Lung (tissue), 16 donors: ENCODE data around the gene CRHBP. TPM values are rescaled to one million over a fixed set of nuclear protein-coding genes. Genes with fewer than 3 reads are reported as not detected.
"Not testable (repeated sequence)": the region's sequence is repeated elsewhere in the genome, so short reads cannot be mapped to it uniquely, and the experiment has no call there.

Source experiments
- ATAC-seq: fragments of 200-7000 bp; cut with Tn5 transposase; one replicate; pipeline ENCODE4 v1.9.1; 2020; ENCODE audit warnings: moderate number of reproducible peaks; ENCODE audit not compliant: insufficient read depth, low FRiP score
- DNase-seq, 3 donors: peaks; one replicate each; pipeline ENCODE4 v3.0.0-alpha.2; 2013 to 2017
- H3K27ac ChIP-seq, 2 donors: one replicate each; pipeline ENCODE4 v1.5.1; 2013; ENCODE audit warnings: mild to moderate bottlenecking in 2 of 2, moderate library complexity in 2 of 2, control low read depth in 1 of 2, inconsistent platforms in 1 of 2, low read depth in 1 of 2, low read length in 1 of 2
- H3K27me3 ChIP-seq, 3 donors: one replicate each; pipeline ENCODE4 v1.5.1; 2013; ENCODE audit warnings: low read length in 2 of 3; ENCODE audit not compliant: control insufficient read depth in 3 of 3, insufficient read depth in 3 of 3
- H3K36me3 ChIP-seq, 4 donors: one replicate each; pipeline ENCODE4 v1.5.1; 2013; ENCODE audit warnings: low read length in 4 of 4, mild to moderate bottlenecking in 1 of 4, moderate library complexity in 1 of 4; ENCODE audit not compliant: control insufficient read depth in 4 of 4, insufficient read depth in 4 of 4
- H3K4me1 ChIP-seq, 5 donors: one replicate each; pipeline ENCODE4 v1.5.1; 2013; ENCODE audit warnings: low read length in 5 of 5, mild to moderate bottlenecking in 2 of 5, moderate library complexity in 1 of 5; ENCODE audit not compliant: control insufficient read depth in 5 of 5, insufficient read depth in 5 of 5
- H3K4me3 ChIP-seq: one replicate; pipeline ENCODE4 v1.5.1; 2013; ENCODE audit warnings: mild to moderate bottlenecking, control low read depth, moderate library complexity
- H3K9ac ChIP-seq, 2 donors: one replicate each; pipeline ENCODE4 v1.5.1; 2013; ENCODE audit warnings: low read length in 2 of 2, control low read depth in 1 of 2; ENCODE audit not compliant: insufficient read depth in 1 of 2
- H3K9me3 ChIP-seq, 4 donors: one replicate each; pipeline ENCODE4 v1.5.1; 2013; ENCODE audit warnings: low read length in 3 of 4, mild to moderate bottlenecking in 1 of 4, moderate library complexity in 1 of 4; ENCODE audit not compliant: control insufficient read depth in 4 of 4, insufficient read depth in 3 of 4
- WGBS, 2 donors: extraction: QIAGEN DNeasy Blood & Tissue Kit; methylation state at CpG; one replicate each; pipeline ENCODE4 v1.1.7; 2013; 5-methylcytosine and 5-hydroxymethylcytosine counted together
- long read RNA-seq, 5 donors: transcript quantifications; one replicate each; lab custom pipeline, GENCODE V29; 2026
- polyA plus RNA-seq, 2 donors: library from polyadenylated mRNA; stranded (reverse); fragments of 200-250 nt; gene quantifications; one replicate each; pipeline ENCODE4 v1.2.1, GENCODE V29; 2013
- total RNA-seq, 2 donors: library from RNA; depleted of rRNA in 1 of 2; stranded (reverse); fragments of >200 nt in 1 of 2; gene quantifications; one replicate each; pipeline ENCODE4 v1.2.1, GENCODE V29; 2014 to 2021
- TF ChIP-seq, protein P1 (sequence below): IDR thresholded peaks from 2 replicates; pipeline ENCODE4 v1.5.1; 2012; ENCODE audit warnings: mild to moderate bottlenecking; ENCODE audit errors: control extremely low read depth, extremely low read depth
- donor health status: control.
- donor health status: control.
- donor health status: Bipolar disorder and iron deficiency.
- donor health status: healthy.
- donor health status: DM: yes; HTN: yes; CAD: no.

CRHBP gene, protein sequence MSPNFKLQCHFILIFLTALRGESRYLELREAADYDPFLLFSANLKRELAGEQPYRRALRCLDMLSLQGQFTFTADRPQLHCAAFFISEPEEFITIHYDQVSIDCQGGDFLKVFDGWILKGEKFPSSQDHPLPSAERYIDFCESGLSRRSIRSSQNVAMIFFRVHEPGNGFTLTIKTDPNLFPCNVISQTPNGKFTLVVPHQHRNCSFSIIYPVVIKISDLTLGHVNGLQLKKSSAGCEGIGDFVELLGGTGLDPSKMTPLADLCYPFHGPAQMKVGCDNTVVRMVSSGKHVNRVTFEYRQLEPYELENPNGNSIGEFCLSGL
- total RNA-seq: under 1 TPM; 0.37 to 0.58 TPM
- under 1 TPM; 0.21 to 0.30 TPM for polyA plus RNA-seq
- long read RNA-seq, donor 1: 0 reads
- long read RNA-seq, donor 2: 0 reads
- long read RNA-seq, donor 3: 0 reads
- long read RNA-seq, donor 4: 0 reads
- long read RNA-seq, donor 5: 0 reads

DNA sequence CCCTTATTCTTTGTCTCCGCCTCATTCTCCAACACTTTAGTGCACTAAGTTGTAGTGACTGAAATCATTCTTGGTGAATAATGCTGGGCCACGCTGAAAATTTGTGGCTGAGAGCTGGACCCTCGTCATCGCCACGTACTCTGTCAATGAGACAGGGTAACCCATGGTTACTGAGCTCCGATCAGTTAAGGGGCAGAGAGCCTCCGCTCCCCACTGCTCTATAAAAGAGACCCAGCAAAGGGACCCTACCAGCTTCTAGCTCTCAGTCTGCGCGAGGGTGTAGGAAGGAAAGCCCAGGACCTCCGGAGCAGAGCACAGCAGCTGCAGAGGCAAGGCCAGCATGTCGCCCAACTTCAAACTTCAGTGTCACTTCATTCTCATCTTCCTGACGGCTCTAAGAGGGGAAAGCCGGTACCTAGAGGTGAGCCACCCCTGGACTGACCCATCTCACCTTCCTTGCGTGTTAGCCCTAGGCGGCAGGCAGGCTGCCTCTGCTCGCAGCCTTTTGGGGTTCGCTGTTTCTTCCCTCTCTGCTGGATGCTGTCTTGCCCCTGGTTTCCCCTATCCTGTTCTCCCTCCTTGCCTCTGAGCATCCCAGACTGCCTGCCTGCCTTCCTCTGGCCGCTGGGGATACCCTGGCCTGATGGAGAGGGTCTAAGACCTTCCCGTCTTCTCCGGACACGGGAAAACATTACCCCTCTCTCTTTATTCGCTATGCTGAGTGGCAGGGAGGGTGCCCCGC is at the start of gene CRHBP:
TSS of gene CRHBP (plus strand) at position 251 of the 742 bp plus-strand sequence. CDS start at position 341, 90 bp downstream.
- TF ChIP-seq, protein P1, sequence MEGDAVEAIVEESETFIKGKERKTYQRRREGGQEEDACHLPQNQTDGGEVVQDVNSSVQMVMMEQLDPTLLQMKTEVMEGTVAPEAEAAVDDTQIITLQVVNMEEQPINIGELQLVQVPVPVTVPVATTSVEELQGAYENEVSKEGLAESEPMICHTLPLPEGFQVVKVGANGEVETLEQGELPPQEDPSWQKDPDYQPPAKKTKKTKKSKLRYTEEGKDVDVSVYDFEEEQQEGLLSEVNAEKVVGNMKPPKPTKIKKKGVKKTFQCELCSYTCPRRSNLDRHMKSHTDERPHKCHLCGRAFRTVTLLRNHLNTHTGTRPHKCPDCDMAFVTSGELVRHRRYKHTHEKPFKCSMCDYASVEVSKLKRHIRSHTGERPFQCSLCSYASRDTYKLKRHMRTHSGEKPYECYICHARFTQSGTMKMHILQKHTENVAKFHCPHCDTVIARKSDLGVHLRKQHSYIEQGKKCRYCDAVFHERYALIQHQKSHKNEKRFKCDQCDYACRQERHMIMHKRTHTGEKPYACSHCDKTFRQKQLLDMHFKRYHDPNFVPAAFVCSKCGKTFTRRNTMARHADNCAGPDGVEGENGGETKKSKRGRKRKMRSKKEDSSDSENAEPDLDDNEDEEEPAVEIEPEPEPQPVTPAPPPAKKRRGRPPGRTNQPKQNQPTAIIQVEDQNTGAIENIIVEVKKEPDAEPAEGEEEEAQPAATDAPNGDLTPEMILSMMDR: no peak
- DNase-seq (peak in 2 of 3 donors; percentile 9 to 17), ATAC-seq (peak; percentile 19)
- H3K4me3 ChIP-seq: no peak within 1 kb of the TSS
- H3K27ac ChIP-seq: no peak within 1 kb of the TSS
- no peak within 1 kb of the TSS for H3K9ac ChIP-seq
- peaks cover 0 to 14% (median 0%) of the 10 kb centered on the region in 5 donors for H3K4me1 ChIP-seq
- H3K27me3 ChIP-seq: peaks cover 3 to 42% (median 41%) of the 10 kb centered on the region in 3 donors
- peaks cover 0 to 3% (median 0%) of the 10 kb centered on the region in 4 donors for H3K9me3 ChIP-seq
- WGBS, 2 donors: 15 to 28% methylated on average over 22 to 23 of the region's 23 CpGs
- H3K36me3 ChIP-seq: no peaks in the 10 kb centered on the region

DNA sequence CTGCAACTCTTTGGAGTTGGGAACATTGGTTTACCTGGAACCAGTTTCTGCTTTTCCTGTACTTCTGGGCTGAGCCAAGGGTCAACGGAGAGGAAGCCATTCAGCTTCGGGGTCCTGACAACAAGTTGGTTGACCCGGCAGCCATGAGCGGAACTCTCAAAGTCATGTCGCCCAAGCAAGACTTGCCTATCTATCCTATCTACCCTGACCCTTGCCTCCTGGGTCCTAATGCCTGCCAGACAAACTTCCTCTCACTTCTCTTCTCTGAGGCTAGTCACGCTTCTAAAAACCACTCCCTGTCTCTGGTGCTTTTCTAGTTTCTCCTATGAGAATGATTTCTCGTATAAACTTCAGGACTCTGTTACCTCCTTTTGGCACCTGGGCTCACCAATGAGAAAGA is 44.7 kb upstream of the CRHBP start:
- H3K4me3 ChIP-seq: no peak overlapping the region

DNA sequence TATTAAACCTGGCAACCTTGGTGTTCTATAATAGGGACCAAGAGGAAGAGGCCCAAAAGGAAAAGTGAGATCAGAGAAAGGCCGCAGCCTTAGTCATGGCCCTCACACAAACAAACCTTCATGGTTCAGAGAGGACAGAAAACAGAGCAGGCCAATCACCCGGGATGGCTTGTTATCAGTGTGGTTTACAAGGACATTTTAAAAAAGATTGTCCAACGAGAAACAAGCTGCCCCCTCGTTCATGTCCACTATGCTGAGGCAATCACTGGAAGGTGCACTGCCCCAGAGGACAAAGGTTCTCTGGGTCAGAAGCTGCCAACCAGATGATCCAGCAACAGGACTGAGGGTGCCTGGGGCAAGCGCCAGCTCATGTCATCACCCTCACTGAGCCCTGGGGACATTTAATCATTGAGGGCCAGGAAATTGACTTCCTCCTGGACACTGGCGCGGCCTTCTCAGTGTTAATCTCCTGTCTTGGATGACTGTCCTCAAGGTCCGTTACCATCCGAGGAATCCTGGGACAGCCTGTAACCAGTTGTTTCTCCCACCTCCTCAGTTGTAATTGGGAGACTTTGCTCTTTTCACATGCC is 42.4 kb upstream of the CRHBP start:
- not testable (repeated sequence) for H3K27ac ChIP-seq, H3K9me3 ChIP-seq, H3K4me3 ChIP-seq, ATAC-seq, H3K36me3 ChIP-seq, H3K27me3 ChIP-seq, H3K4me1 ChIP-seq, H3K9ac ChIP-seq, DNase-seq
- WGBS, 2 donors: 85 to 87% methylated on average over 9 of the region's 9 CpGs

More for the DNA sequence above, 44.7 kb upstream of the CRHBP start:
- DNase-seq (no peak), ATAC-seq (no peak)
- Histone ChIP-seq H3K27ac (no peak overlapping the region), H3K9ac (no peak overlapping the region), H3K36me3 (no peaks in the 10 kb centered on the region), H3K4me1 (no peaks in the 10 kb centered on the region), H3K27me3 (no peaks in the 10 kb centered on the region), H3K9me3 (no peaks in the 10 kb centered on the region)
- 87 to 92% methylated on average over 7 of the region's 7 CpGs for WGBS, 2 donors
- TF ChIP-seq, protein P1: no peak

DNA sequence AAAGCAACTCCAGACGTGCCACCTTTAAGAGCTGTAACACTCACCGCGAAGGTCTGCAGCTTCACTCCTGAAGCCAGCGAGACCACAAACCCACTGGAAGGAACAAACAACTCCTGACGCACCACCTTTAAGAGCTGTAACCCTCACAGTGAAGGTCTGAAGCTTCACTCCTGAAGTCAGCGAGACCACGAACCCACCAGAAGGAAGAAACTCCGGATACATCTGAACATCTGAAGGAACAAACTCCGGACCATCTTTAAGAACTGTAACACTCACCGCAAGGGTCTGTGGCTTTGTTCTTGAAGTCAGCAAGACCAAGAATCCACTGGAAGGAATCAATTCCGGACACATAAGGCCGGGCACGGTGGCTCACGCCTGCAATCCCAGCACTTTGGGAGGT is 38.2 kb upstream of the CRHBP start:
- H3K27ac ChIP-seq, DNase-seq, H3K36me3 ChIP-seq, H3K9me3 ChIP-seq, H3K4me3 ChIP-seq, H3K9ac ChIP-seq, ATAC-seq, H3K4me1 ChIP-seq, H3K27me3 ChIP-seq: not testable (repeated sequence)
- 83 to 86% methylated on average over 14 of the region's 14 CpGs for WGBS, 2 donors
